Measurements from ENCODE around the gene EXOC2.

DNA sequence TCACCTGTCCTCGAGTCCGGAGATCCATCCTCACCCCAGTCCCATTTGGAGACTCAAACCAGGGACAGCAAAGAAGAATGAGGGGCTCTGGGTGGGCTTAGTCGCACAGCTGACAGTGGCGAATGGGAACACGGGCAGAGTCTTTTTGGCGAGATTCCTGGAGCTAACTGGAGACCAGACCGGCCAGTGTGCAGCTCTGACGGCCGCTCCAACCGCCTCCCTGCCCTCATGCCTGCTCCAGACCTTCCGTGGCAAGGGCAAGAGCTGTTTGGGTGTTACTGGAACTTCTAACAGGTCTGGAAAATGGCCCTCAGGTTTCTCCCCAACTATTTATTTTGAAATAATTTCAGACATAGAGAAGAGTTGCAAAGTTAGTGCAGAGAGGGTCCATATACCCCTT, 225.8 kb downstream of the EXOC2 start:
- TF ChIP-seq, protein P1, sequence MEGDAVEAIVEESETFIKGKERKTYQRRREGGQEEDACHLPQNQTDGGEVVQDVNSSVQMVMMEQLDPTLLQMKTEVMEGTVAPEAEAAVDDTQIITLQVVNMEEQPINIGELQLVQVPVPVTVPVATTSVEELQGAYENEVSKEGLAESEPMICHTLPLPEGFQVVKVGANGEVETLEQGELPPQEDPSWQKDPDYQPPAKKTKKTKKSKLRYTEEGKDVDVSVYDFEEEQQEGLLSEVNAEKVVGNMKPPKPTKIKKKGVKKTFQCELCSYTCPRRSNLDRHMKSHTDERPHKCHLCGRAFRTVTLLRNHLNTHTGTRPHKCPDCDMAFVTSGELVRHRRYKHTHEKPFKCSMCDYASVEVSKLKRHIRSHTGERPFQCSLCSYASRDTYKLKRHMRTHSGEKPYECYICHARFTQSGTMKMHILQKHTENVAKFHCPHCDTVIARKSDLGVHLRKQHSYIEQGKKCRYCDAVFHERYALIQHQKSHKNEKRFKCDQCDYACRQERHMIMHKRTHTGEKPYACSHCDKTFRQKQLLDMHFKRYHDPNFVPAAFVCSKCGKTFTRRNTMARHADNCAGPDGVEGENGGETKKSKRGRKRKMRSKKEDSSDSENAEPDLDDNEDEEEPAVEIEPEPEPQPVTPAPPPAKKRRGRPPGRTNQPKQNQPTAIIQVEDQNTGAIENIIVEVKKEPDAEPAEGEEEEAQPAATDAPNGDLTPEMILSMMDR (IDR thresholded peaks at IDR 0.05; ENCODE audit: low read depth, low read length), result no peak
- TF ChIP-seq EZH2phosphoT487 (IDR thresholded peaks at IDR 0.05; ENCODE audit: low read depth), result no peak
